NT2/D1 (cell line): ENCODE results near the gene RAMAC.

Source experiments
- SUZ12 ChIP-seq: IDR thresholded peaks from 2 replicates; pipeline ENCODE4 v1.6.1; 2011; ENCODE audit not compliant: insufficient read length, insufficient read depth; ENCODE audit errors: extremely low read depth
- YY1 ChIP-seq: IDR thresholded peaks from 2 replicates; pipeline ENCODE4 v1.6.1; 2011; ENCODE audit not compliant: insufficient read length, insufficient read depth
- ZNF274 ChIP-seq: IDR thresholded peaks from 2 replicates; pipeline ENCODE4 v1.6.1; 2011; ENCODE audit warnings: mild to moderate bottlenecking, low read depth, low read length

DNA sequence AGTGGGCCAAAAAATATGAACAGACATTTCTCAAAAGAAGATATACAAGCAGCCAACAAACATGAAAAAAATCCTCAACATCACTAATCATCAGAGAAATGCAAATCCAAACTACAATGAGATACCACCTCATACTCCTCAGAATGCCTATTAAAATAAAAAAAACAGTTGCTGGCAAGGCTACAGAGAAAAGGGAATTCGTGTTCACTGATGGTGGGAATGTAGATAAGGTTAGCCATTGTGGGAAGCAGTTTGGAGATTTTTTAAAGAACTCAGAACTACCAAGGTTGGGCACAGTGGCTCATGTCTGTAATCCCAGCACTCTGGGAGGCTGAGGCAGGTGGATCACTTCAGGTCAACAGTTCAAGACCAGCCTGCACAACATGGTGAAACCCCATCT lies 53.2 kb downstream of the RAMAC start:
- TF ChIP-seq YY1 = no peak
- no peak for TF ChIP-seq ZNF274
- no peak for TF ChIP-seq SUZ12
